Activated T-helper 1 cell treated with anti-CD3 and anti-CD28 coated beads, Interleukin-12 subunit alpha, Interleukin-12 subunit beta, Interleukin-2, Interleukin-4 antibody, amounts not matched to agents 30 ng/mL and 10 ng/mL and 1 ng/mL, durations not matched to agents 14 hours and 24 hours and 36 hours (primary cell): ENCODE results near the gene TRIM10. TPM values are rescaled to one million over a fixed set of nuclear protein-coding genes. Genes with fewer than 3 reads are reported as not detected.

Source experiments
- DNase-seq: peaks from one replicate; pipeline ENCODE4 v3.0.0; 2021; ENCODE audit warnings: low spot score
- H3K27ac Mint-ChIP-seq: one replicate; pipeline ENCODE4 v1.8.0; 2021; ENCODE audit warnings: mild to moderate bottlenecking, mixed read lengths
- H3K27me3 Mint-ChIP-seq: one replicate; pipeline ENCODE4 v1.8.0; 2022; ENCODE audit warnings: mild to moderate bottlenecking, moderate library complexity, mixed read lengths; ENCODE audit not compliant: insufficient read depth
- H3K36me3 Mint-ChIP-seq: one replicate; pipeline ENCODE4 v1.8.0; 2021; ENCODE audit warnings: low read depth, mixed read lengths
- H3K4me1 Mint-ChIP-seq: one replicate; pipeline ENCODE4 v1.8.0; 2021; ENCODE audit warnings: low read depth, mixed read lengths
- H3K4me3 Mint-ChIP-seq: one replicate; pipeline ENCODE4 v1.8.0; 2021; ENCODE audit warnings: mild to moderate bottlenecking, moderate library complexity, mixed read lengths
- H3K9me3 Mint-ChIP-seq: one replicate; pipeline ENCODE4 v1.8.0; 2021; ENCODE audit warnings: mixed read lengths
- intact Hi-C: fragments of 100-400 bp; cut with micrococcal nuclease; formaldehyde crosslinking; loops from one replicate; pipeline ENCODE4 v1.15.1; 2024
- total RNA-seq: library from RNA; stranded (reverse); gene quantifications from 2 replicates; pipeline ENCODE4 v1.2.3, GENCODE V29; 2022

TRIM10 gene
- total RNA-seq, 1 donor from 2014 or later = 0.08 TPM

DNA sequence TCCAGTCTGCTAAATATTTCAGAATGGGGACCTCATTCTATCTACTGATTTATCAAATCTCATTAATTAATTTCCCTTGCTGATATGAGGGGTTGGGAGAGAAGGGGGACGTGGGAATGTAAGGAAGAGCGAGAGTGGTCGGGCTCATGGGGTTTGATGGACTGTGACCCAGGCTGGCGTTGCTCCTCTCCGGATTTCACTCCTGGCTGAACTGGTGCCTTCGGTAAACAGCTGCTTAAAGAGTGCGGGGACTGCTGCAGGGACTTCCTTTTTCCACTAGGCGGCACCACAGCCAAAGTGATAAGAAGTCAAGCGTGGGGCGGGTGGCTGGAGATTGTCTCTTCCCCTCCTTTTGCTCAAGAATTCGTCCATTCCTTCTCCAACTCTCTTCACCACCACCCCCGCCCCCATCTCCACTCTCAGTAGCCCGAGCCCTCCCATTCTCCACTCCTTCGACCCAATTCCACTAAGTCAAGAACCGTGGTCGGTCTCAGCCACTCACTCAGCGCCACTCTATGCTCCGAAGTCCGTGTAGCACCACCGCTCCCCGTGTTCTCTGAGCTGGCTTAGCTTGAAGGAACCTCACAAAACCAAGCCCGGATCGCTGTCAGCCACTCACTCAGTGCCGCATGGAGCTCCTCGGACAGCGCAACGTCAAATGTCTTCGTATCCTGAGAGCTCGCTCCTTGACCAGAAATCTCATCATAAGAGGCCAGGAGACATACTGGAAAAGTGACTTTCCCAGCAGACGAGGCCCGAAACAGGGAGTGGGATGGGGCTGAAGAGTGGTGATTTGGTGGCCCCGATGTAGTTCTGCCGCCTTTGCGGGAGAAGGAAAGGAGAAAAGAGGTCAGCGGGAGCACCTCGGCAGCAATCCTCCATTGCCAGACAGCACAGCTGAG, 57.8 kb downstream of the TRIM10 start:
- peak overlapping the region; percentile 51 for H3K27ac Mint-ChIP-seq
- intact Hi-C loops = loop anchor here (1.0 to 5.0 kb wide), 9 partner anchors 28 to 349 kb away; partner anchors contain the start of genes POLR1H, PPP1R11, RPP21 and TRIM26
- peak; percentile 79 for DNase-seq
- H3K9me3 Mint-ChIP-seq = no peaks in the 10 kb centered on the region
- H3K4me1 Mint-ChIP-seq = peaks cover 43% of the 10 kb centered on the region
- peaks cover 55% of the 10 kb centered on the region for H3K27me3 Mint-ChIP-seq
- H3K4me3 Mint-ChIP-seq = peak overlapping the region; percentile 82
- H3K36me3 Mint-ChIP-seq = peaks cover 3% of the 10 kb centered on the region

DNA sequence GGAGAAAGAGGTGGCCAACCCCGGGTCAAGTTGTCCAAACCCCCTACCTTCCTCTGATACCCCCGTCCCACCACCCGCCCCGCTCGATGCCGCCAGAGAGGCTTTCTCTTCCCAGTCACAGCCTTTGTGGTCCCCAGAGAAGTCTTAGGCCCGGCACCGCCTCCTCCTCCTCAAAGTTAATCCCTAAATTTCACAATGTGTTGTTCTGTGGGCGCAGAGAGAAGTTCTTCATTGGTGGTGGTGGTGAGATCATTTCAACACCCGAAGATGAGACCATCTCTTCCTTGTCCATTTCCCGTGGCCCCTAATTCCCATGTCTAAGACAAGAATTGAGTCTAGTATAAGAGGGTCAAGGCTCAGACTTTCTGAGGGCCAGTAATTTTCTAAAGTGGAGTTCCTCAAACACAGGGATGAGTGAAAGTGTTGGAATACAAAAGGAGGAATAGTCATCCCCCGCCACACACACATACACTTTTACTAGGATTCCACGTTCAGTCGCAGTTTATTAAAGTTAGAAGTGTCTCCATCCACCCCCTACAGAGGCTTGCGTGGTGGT, 58.5 kb downstream of the TRIM10 start:
- Mint-ChIP-seq H3K9me3 (no peaks in the 10 kb centered on the region), H3K4me1 (peaks cover 50% of the 10 kb centered on the region), H3K36me3 (peaks cover 3% of the 10 kb centered on the region), H3K4me3 (peak overlapping the region; percentile 82), H3K27ac (no peak overlapping the region), H3K27me3 (peaks cover 56% of the 10 kb centered on the region)
- DNase-seq = no peak
- intact Hi-C loops = loop anchor here (1.0 to 5.0 kb wide), 5 partner anchors 41 to 350 kb away; partner anchors contain the start of genes POLR1H, RPP21 and TRIM26

Other genes starting within 250 kb of the TRIM10 start
- gene HLA-A, start 218.7 kb downstream of the TRIM10 start, total RNA-seq = 1,482 and 1,503 TPM in 2 replicates
- 79.7 and 82.7 TPM in 2 replicates for gene POLR1H, start 99.9 kb downstream of the TRIM10 start, total RNA-seq
- gene PPP1R11, start 94.0 kb downstream of the TRIM10 start, total RNA-seq = 69.8 and 71.0 TPM in 2 replicates
- gene RNF39, start 85.4 kb downstream of the TRIM10 start, total RNA-seq = not detected in 2 replicates
- gene TRIM31, start 48.1 kb downstream of the TRIM10 start, total RNA-seq = not detected in 2 replicates
- gene TRIM40, start 25.1 kb downstream of the TRIM10 start, total RNA-seq = not detected in 2 replicates
- gene TRIM15, start 2.3 kb upstream of the TRIM10 start, total RNA-seq = 0.39 and 0.59 TPM in 2 replicates
- gene TRIM26, start 52.2 kb upstream of the TRIM10 start, total RNA-seq = 61.6 and 64.7 TPM in 2 replicates
- gene TRIM39, start 165.7 kb upstream of the TRIM10 start, total RNA-seq = 14.2 and 15.6 TPM in 2 replicates
- 54.2 and 62.8 TPM in 2 replicates for gene RPP21, start 183.9 kb upstream of the TRIM10 start, total RNA-seq